ENCODE measurements around the gene PNLIPRP3. TPM values are rescaled to one million over a fixed set of nuclear protein-coding genes. Genes with fewer than 3 reads are reported as not detected.
"Not testable (repeated sequence)": the region's sequence is repeated elsewhere in the genome, so short reads cannot be mapped to it uniquely, and the experiment has no call there.

Gene PNLIPRP3
- total and polyA plus RNA-seq, 2 donors (not counting 3 experiments of a cell fraction or from before 2014, with no cell fraction given), result not detected

DNA sequence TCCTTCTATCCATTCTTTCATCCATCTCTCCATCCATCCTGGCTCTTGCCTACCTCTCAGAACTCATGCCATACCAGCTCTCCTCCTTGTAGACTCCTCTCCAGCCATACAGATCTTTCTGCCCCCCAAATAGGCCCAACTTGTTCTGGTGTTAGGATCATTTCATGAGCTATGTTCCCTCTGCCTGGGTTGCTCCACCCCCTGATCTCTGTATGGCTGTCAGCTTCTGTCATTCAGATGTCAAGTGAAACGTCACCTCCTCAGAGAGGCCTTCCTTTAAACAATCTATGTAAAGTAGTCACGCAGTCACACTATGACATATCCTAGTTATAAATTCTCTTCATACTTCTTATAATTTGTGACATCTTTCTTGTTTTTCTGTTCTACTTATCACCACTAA is 42.3 kb upstream of the PNLIPRP3 start:
- H3K4me2 ChIP-seq (ENCODE audit: insufficient read depth, low read length), result no peak overlapping the region
- H3K36me3 ChIP-seq (ENCODE audit: control insufficient read depth in 2 of 2, extremely low read depth in 1 of 2, insufficient read depth in 2 of 2, low read length in 2 of 2), result no peaks in the 10 kb centered on the region
- no TSS peak for BruUV-seq (replicated peaks)
- no peaks in the 10 kb centered on the region for H3K27me3 ChIP-seq (ENCODE audit: control insufficient read depth in 2 of 2, insufficient read depth in 2 of 2, low read length in 2 of 2)
- dilution Hi-C loops (cut with MboI; ENCODE audit: extremely low pct_ligation_motif_present, low sequenced_read_pairs) (no loop called here), intact Hi-C loops (cut with micrococcal nuclease) (no loop called here)
- no peaks in the 10 kb centered on the region for H3K9me3 ChIP-seq (replicated peaks; ENCODE audit: control insufficient read depth, insufficient read depth, low read length)
- H3K9ac ChIP-seq (replicated peaks; ENCODE audit: extremely low read depth, insufficient read depth, low read length), result no peak overlapping the region
- POLR2A ChIA-PET, result no interaction called here
- no peaks in the 10 kb centered on the region for H4K20me1 ChIP-seq (replicated peaks; ENCODE audit: control insufficient read depth, extremely low read depth, insufficient read depth, low read length)
- TF ChIP-seq GATA2 (IDR thresholded peaks at IDR 0.05; ENCODE audit: insufficient read depth, insufficient read length, low read depth, low read length), result no peak
- TF ChIP-seq, protein P1, sequence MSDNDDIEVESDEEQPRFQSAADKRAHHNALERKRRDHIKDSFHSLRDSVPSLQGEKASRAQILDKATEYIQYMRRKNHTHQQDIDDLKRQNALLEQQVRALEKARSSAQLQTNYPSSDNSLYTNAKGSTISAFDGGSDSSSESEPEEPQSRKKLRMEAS (IDR thresholded peaks at IDR 0.05; ENCODE audit: insufficient read depth, insufficient read length), result no peak
- no peak for TF ChIP-seq FOS (IDR thresholded peaks at IDR 0.05; ENCODE audit: borderline replicate concordance, insufficient read depth, low read length)
- no peak overlapping the region for H2AFZ ChIP-seq (ENCODE audit: low read depth, low read length)
- no peak for FAIRE-seq
- no peaks in the 10 kb centered on the region for H3K79me2 ChIP-seq (ENCODE audit: control insufficient read depth, insufficient read depth, low read length)
- no peaks in the 10 kb centered on the region for H3K9me1 ChIP-seq (replicated peaks; ENCODE audit: control insufficient read depth, extremely low read depth, insufficient read depth, low read length)
- H3K4me3 ChIP-seq (replicated peaks in 1 of 3; ENCODE audit: insufficient read depth in 1 of 3, low read depth in 1 of 3, low read length in 3 of 3), result no peak overlapping the region
- no peak overlapping the region for H3K27ac ChIP-seq (ENCODE audit: insufficient read depth, low read depth, low read length)
- no peaks in the 10 kb centered on the region for H3K4me1 ChIP-seq (ENCODE audit: control insufficient read depth, extremely low read depth, insufficient read depth, low read length)
- CTCF ChIA-PET, result interaction anchor here (0.8 to 2.3 kb wide), 10 partner anchors 556 to 1243 kb away, joined by 3 to 10 read pairs (median 6); no protein-coding TSS in a partner anchor
- DNase-seq (ENCODE audit: low read depth, low spot score), result no peak

DNA sequence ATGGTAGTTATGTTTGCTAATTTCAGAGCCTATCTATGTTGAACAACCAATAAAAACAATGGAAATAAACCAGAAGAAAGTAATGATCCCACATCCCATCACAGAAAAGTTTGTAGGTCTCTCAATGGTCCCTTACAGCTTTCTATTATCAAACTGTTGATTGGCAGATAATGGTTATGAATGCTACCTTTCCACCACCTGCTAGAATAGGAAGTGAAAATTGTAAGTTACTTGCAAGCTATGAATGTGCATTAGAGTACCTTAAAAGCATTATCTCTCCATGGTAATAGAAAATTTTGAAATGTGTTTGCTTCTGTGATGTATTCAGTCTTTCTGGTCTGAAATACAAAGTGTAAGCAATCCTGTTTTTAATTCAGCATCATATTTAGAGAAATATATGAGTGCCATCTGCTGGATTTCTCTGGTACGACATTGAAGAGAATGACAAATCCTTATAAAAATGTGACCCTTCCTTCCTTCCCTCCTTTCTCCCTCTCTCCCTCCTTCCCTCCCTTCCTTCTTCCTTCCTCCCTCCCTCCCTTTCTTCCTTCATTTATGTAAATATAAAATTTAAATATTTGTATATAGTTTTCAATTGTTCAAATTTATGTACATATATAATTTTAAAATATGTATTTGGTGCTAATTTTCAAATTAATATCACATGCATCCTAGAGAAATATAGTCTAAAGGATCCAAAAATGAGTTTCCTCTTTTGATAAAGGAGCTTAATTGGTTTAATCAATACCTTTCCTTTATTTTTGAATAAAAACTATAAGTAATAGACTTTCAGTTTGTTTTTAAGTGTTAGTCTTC is 41.4 kb upstream of the PNLIPRP3 start:
- Histone ChIP-seq H3K9me3 (replicated peaks; ENCODE audit: control insufficient read depth, insufficient read depth, low read length) (no peaks in the 10 kb centered on the region), H3K79me2 (ENCODE audit: control insufficient read depth, insufficient read depth, low read length) (no peaks in the 10 kb centered on the region), H4K20me1 (replicated peaks; ENCODE audit: control insufficient read depth, extremely low read depth, insufficient read depth, low read length) (no peaks in the 10 kb centered on the region), H2AFZ (ENCODE audit: low read depth, low read length) (no peak overlapping the region), H3K4me3 (replicated peaks in 1 of 3; ENCODE audit: insufficient read depth in 1 of 3, low read depth in 1 of 3, low read length in 3 of 3) (no peak overlapping the region), H3K4me1 (ENCODE audit: control insufficient read depth, extremely low read depth, insufficient read depth, low read length) (no peaks in the 10 kb centered on the region), H3K27ac (ENCODE audit: insufficient read depth, low read depth, low read length) (no peak overlapping the region), H3K27me3 (ENCODE audit: control insufficient read depth in 2 of 2, insufficient read depth in 2 of 2, low read length in 2 of 2) (no peaks in the 10 kb centered on the region), H3K9ac (replicated peaks; ENCODE audit: extremely low read depth, insufficient read depth, low read length) (no peak overlapping the region), H3K36me3 (ENCODE audit: control insufficient read depth in 2 of 2, extremely low read depth in 1 of 2, insufficient read depth in 2 of 2, low read length in 2 of 2) (no peaks in the 10 kb centered on the region), H3K9me1 (replicated peaks; ENCODE audit: control insufficient read depth, extremely low read depth, insufficient read depth, low read length) (no peaks in the 10 kb centered on the region), H3K4me2 (ENCODE audit: insufficient read depth, low read length) (no peak overlapping the region)
- dilution Hi-C loops (cut with MboI; ENCODE audit: extremely low pct_ligation_motif_present, low sequenced_read_pairs) (no loop called here), intact Hi-C loops (cut with micrococcal nuclease) (loop anchor here (1.0 kb wide), 4 partner anchors 587 to 1245 kb away; no protein-coding TSS in a partner anchor)
- FAIRE-seq (peak; percentile 4), DNase-seq (ENCODE audit: low read depth, low spot score) (peak; percentile 39)
- ChIA-PET CTCF (interaction anchor here (0.8 to 2.3 kb wide), 10 partner anchors 557 to 1244 kb away, joined by 3 to 10 read pairs (median 6); no protein-coding TSS in a partner anchor), POLR2A (no interaction called here)
- TF ChIP-seq, protein P2, sequence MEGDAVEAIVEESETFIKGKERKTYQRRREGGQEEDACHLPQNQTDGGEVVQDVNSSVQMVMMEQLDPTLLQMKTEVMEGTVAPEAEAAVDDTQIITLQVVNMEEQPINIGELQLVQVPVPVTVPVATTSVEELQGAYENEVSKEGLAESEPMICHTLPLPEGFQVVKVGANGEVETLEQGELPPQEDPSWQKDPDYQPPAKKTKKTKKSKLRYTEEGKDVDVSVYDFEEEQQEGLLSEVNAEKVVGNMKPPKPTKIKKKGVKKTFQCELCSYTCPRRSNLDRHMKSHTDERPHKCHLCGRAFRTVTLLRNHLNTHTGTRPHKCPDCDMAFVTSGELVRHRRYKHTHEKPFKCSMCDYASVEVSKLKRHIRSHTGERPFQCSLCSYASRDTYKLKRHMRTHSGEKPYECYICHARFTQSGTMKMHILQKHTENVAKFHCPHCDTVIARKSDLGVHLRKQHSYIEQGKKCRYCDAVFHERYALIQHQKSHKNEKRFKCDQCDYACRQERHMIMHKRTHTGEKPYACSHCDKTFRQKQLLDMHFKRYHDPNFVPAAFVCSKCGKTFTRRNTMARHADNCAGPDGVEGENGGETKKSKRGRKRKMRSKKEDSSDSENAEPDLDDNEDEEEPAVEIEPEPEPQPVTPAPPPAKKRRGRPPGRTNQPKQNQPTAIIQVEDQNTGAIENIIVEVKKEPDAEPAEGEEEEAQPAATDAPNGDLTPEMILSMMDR (IDR thresholded peaks at IDR 0.05; ENCODE audit: extremely low read depth in 1 of 2, insufficient read depth in 1 of 2, low read depth in 1 of 2, low read length in 2 of 2), result peak in 1 of 2 donors; percentile 33
- TF ChIP-seq EZH2 (IDR thresholded peaks at IDR 0.05; ENCODE audit: borderline replicate concordance, low read depth, low read length, severe bottlenecking), result no peak
- TF ChIP-seq FOS (IDR thresholded peaks at IDR 0.05; ENCODE audit: borderline replicate concordance, insufficient read depth, low read length), result no peak
- BruUV-seq (replicated peaks), result no TSS peak

DNA sequence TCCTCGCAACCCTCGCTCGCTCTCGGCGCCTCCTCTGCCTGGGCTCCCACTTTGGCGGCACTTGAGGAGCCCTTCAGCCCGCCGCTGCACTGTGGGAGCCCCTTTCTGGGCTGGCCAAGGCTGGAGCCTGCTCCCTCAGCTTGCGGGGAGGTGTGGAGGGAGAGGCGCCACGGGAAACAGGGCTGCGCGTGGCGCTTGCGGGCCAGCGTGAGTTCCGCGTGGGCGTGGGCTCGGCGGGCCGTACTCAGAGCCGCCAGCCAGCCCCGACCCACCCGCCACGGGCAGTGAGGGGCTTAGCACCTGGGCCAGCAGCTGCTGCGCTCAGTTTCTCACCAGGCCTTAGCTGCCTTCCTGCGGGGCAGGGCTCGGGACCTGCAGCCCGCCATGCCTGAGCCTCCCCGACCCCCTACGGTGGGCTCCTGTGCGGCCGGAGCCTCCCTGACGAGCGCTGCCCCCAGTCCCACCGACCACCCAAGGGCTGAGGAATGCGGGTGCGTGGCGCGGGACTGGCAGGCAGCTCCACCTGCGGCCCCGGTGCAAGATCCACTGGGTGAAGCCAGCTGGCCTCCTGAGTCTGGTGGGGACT is 34.3 kb upstream of the PNLIPRP3 start:
- H3K9me1 ChIP-seq (replicated peaks; ENCODE audit: control insufficient read depth, extremely low read depth, insufficient read depth, low read length); CTCF ChIA-PET; POLR2A ChIA-PET; H3K27me3 ChIP-seq (ENCODE audit: control insufficient read depth in 2 of 2, insufficient read depth in 2 of 2, low read length in 2 of 2); FAIRE-seq; BruUV-seq (replicated peaks); H3K4me3 ChIP-seq (replicated peaks in 1 of 3; ENCODE audit: insufficient read depth in 1 of 3, low read depth in 1 of 3, low read length in 3 of 3); H3K4me2 ChIP-seq (ENCODE audit: insufficient read depth, low read length); DNase-seq (ENCODE audit: low read depth, low spot score); H3K4me1 ChIP-seq (ENCODE audit: control insufficient read depth, extremely low read depth, insufficient read depth, low read length); H2AFZ ChIP-seq (ENCODE audit: low read depth, low read length); H3K79me2 ChIP-seq (ENCODE audit: control insufficient read depth, insufficient read depth, low read length); dilution Hi-C loops (cut with MboI; ENCODE audit: extremely low pct_ligation_motif_present, low sequenced_read_pairs); H4K20me1 ChIP-seq (replicated peaks; ENCODE audit: control insufficient read depth, extremely low read depth, insufficient read depth, low read length); H3K9ac ChIP-seq (replicated peaks; ENCODE audit: extremely low read depth, insufficient read depth, low read length); H3K27ac ChIP-seq (ENCODE audit: insufficient read depth, low read depth, low read length); intact Hi-C loops (cut with micrococcal nuclease); H3K9me3 ChIP-seq (replicated peaks; ENCODE audit: control insufficient read depth, insufficient read depth, low read length); H3K36me3 ChIP-seq (ENCODE audit: control insufficient read depth in 2 of 2, extremely low read depth in 1 of 2, insufficient read depth in 2 of 2, low read length in 2 of 2): not testable (repeated sequence)

Measured in endothelial cell of umbilical vein (primary cell).